ENCODE measurements around the gene INTS13. TPM values are rescaled to one million over a fixed set of nuclear protein-coding genes. Genes with fewer than 3 reads are reported as not detected.
"Not testable (repeated sequence)": the region's sequence is repeated elsewhere in the genome, so short reads cannot be mapped to it uniquely, and the experiment has no call there.

INTS13 gene
- total RNA-seq, 1 experiment from 2014 or later = 61.8 TPM

DNA sequence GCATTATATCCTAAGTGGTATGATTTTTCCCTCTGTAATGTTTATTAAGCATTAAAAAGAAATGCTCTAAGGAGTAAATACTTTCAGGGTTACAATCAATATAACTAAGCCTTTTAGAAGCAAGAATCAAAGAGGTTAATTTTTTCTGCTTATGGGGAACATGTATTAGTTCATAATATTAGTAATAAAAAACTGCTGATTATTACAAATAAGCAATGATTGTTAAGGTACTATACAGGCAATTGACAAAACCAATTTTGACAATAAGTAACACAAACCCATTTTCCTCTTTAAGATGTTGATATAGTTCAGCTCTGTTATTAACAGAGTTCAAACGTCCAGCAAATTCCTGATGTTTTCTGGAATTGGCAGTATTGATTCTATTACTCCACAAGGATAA, 31.8 kb downstream of the INTS13 start:
- Histone ChIP-seq H3K27me3 (ENCODE audit: low read length) (no peaks in the 10 kb centered on the region), H2AFZ (ENCODE audit: low read length) (no peak overlapping the region), H3K9me3 (ENCODE audit: low read length) (no peaks in the 10 kb centered on the region), H3K4me3 (ENCODE audit: low read length) (no peak overlapping the region), H3K4me1 (ENCODE audit: insufficient read depth, low read length) (no peaks in the 10 kb centered on the region), H3K4me2 (ENCODE audit: low read length) (no peak overlapping the region), H3K9me2 (replicated peaks; ENCODE audit: low read length) (no peaks in the 10 kb centered on the region), H3K79me2 (ENCODE audit: low read length) (no peaks in the 10 kb centered on the region), H3K27ac (ENCODE audit: low read length) (no peak overlapping the region), H3K9ac (ENCODE audit: low read length) (no peak overlapping the region), H4K20me1 (ENCODE audit: low read length) (no peaks in the 10 kb centered on the region), H3K36me3 (ENCODE audit: low read depth, low read length) (peaks cover 62% of the 10 kb centered on the region), H3F3A (ENCODE audit: low read length, unreplicated experiment) (no peaks in the 10 kb centered on the region)
- ATAC-seq (no peak), DNase-seq (no peak)
- TF ChIP-seq EZH2phosphoT487 (IDR thresholded peaks at IDR 0.05; ENCODE audit: borderline replicate concordance, low read length) = no peak
- no peak for TF ChIP-seq EZH2 (IDR thresholded peaks at IDR 0.05; ENCODE audit: low read length, unreplicated experiment)
- ChIA-PET CTCF (no interaction called here), POLR2A (ENCODE audit: unreplicated experiment) (no interaction called here)
- no TSS peak for BruUV-seq (replicated peaks)
- intact Hi-C loops (cut with micrococcal nuclease) = no loop called here

DNA sequence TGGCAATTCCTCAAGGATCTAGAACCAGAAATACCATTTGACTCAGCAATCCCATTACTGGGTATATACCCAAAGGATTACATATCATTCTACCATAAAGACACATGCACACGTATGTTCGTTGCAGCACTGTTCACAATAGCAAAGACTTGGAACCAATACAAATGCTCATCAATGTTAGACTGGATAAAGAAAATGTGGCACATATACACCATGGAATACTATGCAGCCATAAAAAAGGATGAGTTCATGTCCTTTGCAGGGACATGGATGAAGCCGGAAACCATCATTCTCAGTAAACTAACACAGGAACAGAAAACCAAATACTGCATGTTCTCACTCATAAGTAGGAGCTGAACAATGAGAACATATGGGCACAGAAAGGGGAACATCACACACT, 34.4 kb downstream of the INTS13 start:
- H4K20me1 ChIP-seq (ENCODE audit: low read length); H3K27ac ChIP-seq (ENCODE audit: low read length); H3F3A ChIP-seq (ENCODE audit: low read length, unreplicated experiment); CTCF ChIA-PET; H3K9me3 ChIP-seq (ENCODE audit: low read length); H3K79me2 ChIP-seq (ENCODE audit: low read length); H3K27me3 ChIP-seq (ENCODE audit: low read length); intact Hi-C loops (cut with micrococcal nuclease); BruUV-seq (replicated peaks); H3K9me2 ChIP-seq (replicated peaks; ENCODE audit: low read length); H3K4me3 ChIP-seq (ENCODE audit: low read length); H3K4me2 ChIP-seq (ENCODE audit: low read length); DNase-seq; ATAC-seq; H2AFZ ChIP-seq (ENCODE audit: low read length); H3K4me1 ChIP-seq (ENCODE audit: insufficient read depth, low read length); POLR2A ChIA-PET (ENCODE audit: unreplicated experiment); H3K9ac ChIP-seq (ENCODE audit: low read length): not testable (repeated sequence)
- peaks cover 61% of the 10 kb centered on the region for H3K36me3 ChIP-seq (ENCODE audit: low read depth, low read length)

DNA sequence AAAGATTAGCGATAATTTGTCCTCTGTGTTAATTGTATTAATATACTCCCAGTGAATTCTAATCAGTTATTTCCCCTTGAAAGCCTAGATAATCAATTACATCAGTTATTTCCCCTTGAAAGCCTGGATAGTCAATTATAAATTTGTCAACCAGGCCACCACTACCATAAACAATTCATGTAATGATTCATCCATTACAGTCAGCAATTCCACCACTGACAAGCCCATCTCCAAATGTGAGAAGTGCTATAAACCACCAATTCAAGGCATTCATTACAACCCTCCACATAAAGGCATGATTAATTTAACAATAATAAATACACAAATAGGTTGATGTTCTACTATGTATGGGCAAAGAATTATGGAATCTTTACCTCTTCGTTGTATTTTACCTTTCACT, 40.9 kb downstream of the INTS13 start:
- no peak for DNase-seq
- Histone ChIP-seq H4K20me1 (ENCODE audit: low read length) (no peaks in the 10 kb centered on the region), H3F3A (ENCODE audit: low read length, unreplicated experiment) (no peaks in the 10 kb centered on the region), H3K27me3 (ENCODE audit: low read length) (no peaks in the 10 kb centered on the region), H3K9ac (ENCODE audit: low read length) (no peak overlapping the region), H3K9me2 (replicated peaks; ENCODE audit: low read length) (no peaks in the 10 kb centered on the region), H3K4me2 (ENCODE audit: low read length) (no peak overlapping the region), H3K4me1 (ENCODE audit: insufficient read depth, low read length) (no peaks in the 10 kb centered on the region), H3K4me3 (ENCODE audit: low read length) (no peak overlapping the region), H3K36me3 (ENCODE audit: low read depth, low read length) (peaks cover 13% of the 10 kb centered on the region; the same call in 1 of the 2 replicates), H2AFZ (ENCODE audit: low read length) (no peak overlapping the region), H3K79me2 (ENCODE audit: low read length) (no peaks in the 10 kb centered on the region), H3K27ac (ENCODE audit: low read length) (no peak overlapping the region), H3K9me3 (ENCODE audit: low read length) (no peaks in the 10 kb centered on the region)
- TF ChIP-seq EZH2phosphoT487 (IDR thresholded peaks at IDR 0.05; ENCODE audit: borderline replicate concordance, low read length) (no peak), EZH2 (IDR thresholded peaks at IDR 0.05; ENCODE audit: low read length, unreplicated experiment) (no peak)
- TF ChIP-seq, protein P1, sequence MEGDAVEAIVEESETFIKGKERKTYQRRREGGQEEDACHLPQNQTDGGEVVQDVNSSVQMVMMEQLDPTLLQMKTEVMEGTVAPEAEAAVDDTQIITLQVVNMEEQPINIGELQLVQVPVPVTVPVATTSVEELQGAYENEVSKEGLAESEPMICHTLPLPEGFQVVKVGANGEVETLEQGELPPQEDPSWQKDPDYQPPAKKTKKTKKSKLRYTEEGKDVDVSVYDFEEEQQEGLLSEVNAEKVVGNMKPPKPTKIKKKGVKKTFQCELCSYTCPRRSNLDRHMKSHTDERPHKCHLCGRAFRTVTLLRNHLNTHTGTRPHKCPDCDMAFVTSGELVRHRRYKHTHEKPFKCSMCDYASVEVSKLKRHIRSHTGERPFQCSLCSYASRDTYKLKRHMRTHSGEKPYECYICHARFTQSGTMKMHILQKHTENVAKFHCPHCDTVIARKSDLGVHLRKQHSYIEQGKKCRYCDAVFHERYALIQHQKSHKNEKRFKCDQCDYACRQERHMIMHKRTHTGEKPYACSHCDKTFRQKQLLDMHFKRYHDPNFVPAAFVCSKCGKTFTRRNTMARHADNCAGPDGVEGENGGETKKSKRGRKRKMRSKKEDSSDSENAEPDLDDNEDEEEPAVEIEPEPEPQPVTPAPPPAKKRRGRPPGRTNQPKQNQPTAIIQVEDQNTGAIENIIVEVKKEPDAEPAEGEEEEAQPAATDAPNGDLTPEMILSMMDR (conservative IDR thresholded peaks at IDR 0.05; ENCODE audit: low read depth, low read length) = no peak
- no TSS peak for BruUV-seq (replicated peaks)
- intact Hi-C loops (cut with micrococcal nuclease) = no loop called here
- CTCF ChIA-PET = interaction anchor here (0.6 kb wide), 1 partner anchor 216 kb away, joined by 3 read pairs; no protein-coding TSS in a partner anchor
- POLR2A ChIA-PET (ENCODE audit: unreplicated experiment) = no interaction called here
- no peak for ATAC-seq

DNA sequence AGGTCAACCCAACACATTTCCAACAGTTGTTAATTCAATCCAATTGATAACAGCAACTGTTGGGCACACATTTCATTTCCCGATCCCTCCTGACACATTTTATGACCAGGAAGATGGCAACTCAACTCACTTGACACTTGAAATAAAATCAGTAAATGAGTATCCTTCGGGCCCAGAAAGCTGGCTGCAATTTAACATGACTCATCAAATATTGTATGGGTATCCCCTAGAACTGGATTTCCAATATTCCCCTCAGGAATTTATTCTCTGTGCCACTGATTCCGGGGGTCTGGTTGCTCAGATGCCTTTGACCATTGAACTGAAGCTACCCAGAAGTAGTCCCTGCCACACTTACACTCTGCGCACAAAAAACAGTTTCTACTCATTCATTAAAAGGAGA, 42.1 kb downstream of the INTS13 start:
- POLR2A ChIA-PET (ENCODE audit: unreplicated experiment) = no interaction called here
- H3K79me2 ChIP-seq (ENCODE audit: low read length) = no peaks in the 10 kb centered on the region
- no peaks in the 10 kb centered on the region for H3K27me3 ChIP-seq (ENCODE audit: low read length)
- H3K36me3 ChIP-seq (ENCODE audit: low read depth, low read length) = peaks cover 13% of the 10 kb centered on the region; the same call in 1 of the 2 replicates
- BruUV-seq (replicated peaks) = no TSS peak
- H3F3A ChIP-seq (ENCODE audit: low read length, unreplicated experiment) = no peaks in the 10 kb centered on the region
- H3K27ac ChIP-seq (ENCODE audit: low read length) = no peak overlapping the region
- CTCF ChIA-PET = no interaction called here
- H3K4me2 ChIP-seq (ENCODE audit: low read length) = no peak overlapping the region
- H3K9ac ChIP-seq (ENCODE audit: low read length) = no peak overlapping the region
- DNase-seq = no peak
- intact Hi-C loops (cut with micrococcal nuclease) = no loop called here
- H3K4me1 ChIP-seq (ENCODE audit: insufficient read depth, low read length) = no peaks in the 10 kb centered on the region
- no peak for ATAC-seq
- TF ChIP-seq EZH2phosphoT487 (IDR thresholded peaks at IDR 0.05; ENCODE audit: borderline replicate concordance, low read length) (no peak), EZH2 (IDR thresholded peaks at IDR 0.05; ENCODE audit: low read length, unreplicated experiment) (no peak)
- TF ChIP-seq, protein P1 (conservative IDR thresholded peaks at IDR 0.05; ENCODE audit: low read depth, low read length) = no peak
- H4K20me1 ChIP-seq (ENCODE audit: low read length) = no peaks in the 10 kb centered on the region
- H3K4me3 ChIP-seq (ENCODE audit: low read length) = no peak overlapping the region
- no peak overlapping the region for H2AFZ ChIP-seq (ENCODE audit: low read length)
- H3K9me3 ChIP-seq (ENCODE audit: low read length) = no peaks in the 10 kb centered on the region
- H3K9me2 ChIP-seq (replicated peaks; ENCODE audit: low read length) = no peaks in the 10 kb centered on the region
